ENCODE measurements around the gene ARSK. TPM values are rescaled to one million over a fixed set of nuclear protein-coding genes. Genes with fewer than 3 reads are reported as not detected.

ARSK gene
- total and polyA plus RNA-seq, 2 of the 4 experiments (the other 2 are of a cell fraction), result 15.1 to 22.0 TPM

- TF ChIP-seq, protein P1, sequence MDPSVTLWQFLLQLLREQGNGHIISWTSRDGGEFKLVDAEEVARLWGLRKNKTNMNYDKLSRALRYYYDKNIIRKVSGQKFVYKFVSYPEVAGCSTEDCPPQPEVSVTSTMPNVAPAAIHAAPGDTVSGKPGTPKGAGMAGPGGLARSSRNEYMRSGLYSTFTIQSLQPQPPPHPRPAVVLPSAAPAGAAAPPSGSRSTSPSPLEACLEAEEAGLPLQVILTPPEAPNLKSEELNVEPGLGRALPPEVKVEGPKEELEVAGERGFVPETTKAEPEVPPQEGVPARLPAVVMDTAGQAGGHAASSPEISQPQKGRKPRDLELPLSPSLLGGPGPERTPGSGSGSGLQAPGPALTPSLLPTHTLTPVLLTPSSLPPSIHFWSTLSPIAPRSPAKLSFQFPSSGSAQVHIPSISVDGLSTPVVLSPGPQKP (IDR thresholded peaks at IDR 0.05; ENCODE audit: borderline replicate concordance, low read depth, low read length), result no peak
- TF ChIP-seq MXI1 (IDR thresholded peaks at IDR 0.05; ENCODE audit: borderline replicate concordance, low read depth, low read length) (no peak), RFX5 (IDR thresholded peaks at IDR 0.05; ENCODE audit: low read depth, low read length) (no peak), RAD21 (IDR thresholded peaks at IDR 0.05; ENCODE audit: low read length) (no peak)
Observed at GRCh38 chr5:95518417-95518816, 36.5 kb upstream of the ARSK start (continued).

- Histone ChIP-seq H3K23ac (ENCODE audit: low read depth, low read length) (no peak overlapping the region), H4K91ac (ENCODE audit: insufficient read depth, low read depth, low read length) (no peak overlapping the region), H3K4me3 (ENCODE audit: insufficient read depth, low read depth, low read length) (no peak overlapping the region), H3K4me1 (ENCODE audit: control insufficient read depth, insufficient read depth, low read length) (no peaks in the 10 kb centered on the region), H3K79me1 (ENCODE audit: low read depth in 1 of 2, low read length in 2 of 2) (peaks cover 0 to 3% of the 10 kb centered on the region in 2 experiments; a peak in 2 of 4 replicates), H3K9ac (ENCODE audit: low read depth, low read length) (no peak overlapping the region), H2AK5ac (ENCODE audit: low read depth, low read length) (no peak overlapping the region), H3K56ac (ENCODE audit: extremely low read depth, insufficient read depth, low read length) (no peak overlapping the region), H3K36me3 (ENCODE audit: control insufficient read depth, insufficient read depth, low read length) (peaks cover 14% of the 10 kb centered on the region), H3K9me3 (ENCODE audit: control insufficient read depth, insufficient read depth, low read length) (no peaks in the 10 kb centered on the region), H4K5ac (ENCODE audit: low read depth, low read length) (no peak overlapping the region), H4K8ac (ENCODE audit: low read depth in 2 of 2, low read length in 2 of 2) (no peak overlapping the region), H3K9me1 (ENCODE audit: insufficient read depth, low read length) (no peaks in the 10 kb centered on the region; the same call in 1 of the 2 replicates), H2BK15ac (ENCODE audit: low read depth, low read length) (no peak overlapping the region), H3K18ac (ENCODE audit: low read depth, low read length) (no peak overlapping the region), H2BK20ac (ENCODE audit: low read depth, low read length) (no peak overlapping the region), H3K4me2 (ENCODE audit: low read depth, low read length) (no peak overlapping the region), H3K14ac (replicated peaks; ENCODE audit: low read depth, low read length) (no peak overlapping the region), H3K27me3 (ENCODE audit: control insufficient read depth, insufficient read depth, low read length) (no peaks in the 10 kb centered on the region), H3K27ac (ENCODE audit: insufficient read depth, low read length) (no peak overlapping the region), H3K4ac (ENCODE audit: low read depth, low read length) (no peak overlapping the region), H2AFZ (replicated peaks; ENCODE audit: low read length, poor library complexity) (no peak overlapping the region), H2BK5ac (ENCODE audit: low read depth, low read length, poor library complexity, severe bottlenecking) (no peak overlapping the region), H2BK120ac (ENCODE audit: low read depth, low read length) (no peak overlapping the region), H2AK9ac (replicated peaks; ENCODE audit: low read depth, low read length, poor library complexity) (no peak overlapping the region), H4K20me1 (ENCODE audit: insufficient read depth, low read length) (no peaks in the 10 kb centered on the region)
- ATAC-seq (ENCODE audit: low read depth), result no peak
- in situ Hi-C loops (cut with MboI; ENCODE audit: low sequenced_read_pairs), result no loop called here
- no TSS peak for BruUV-seq (replicated peaks)
- WGBS, 2 experiments (ENCODE audit: extremely low coverage in 2 of 2, insufficient read length in 1 of 2), result no CpG with 5 or more reads among the region's 1 CpG
- CTCF ChIA-PET, result interaction anchor here (0.8 kb wide), 1 partner anchor 10 kb away, joined by 3 read pairs; no protein-coding TSS in a partner anchor
- TF ChIP-seq MAFK (IDR thresholded peaks at IDR 0.05; ENCODE audit: low read depth, low read length), result no peak
- TF ChIP-seq, protein P2, sequence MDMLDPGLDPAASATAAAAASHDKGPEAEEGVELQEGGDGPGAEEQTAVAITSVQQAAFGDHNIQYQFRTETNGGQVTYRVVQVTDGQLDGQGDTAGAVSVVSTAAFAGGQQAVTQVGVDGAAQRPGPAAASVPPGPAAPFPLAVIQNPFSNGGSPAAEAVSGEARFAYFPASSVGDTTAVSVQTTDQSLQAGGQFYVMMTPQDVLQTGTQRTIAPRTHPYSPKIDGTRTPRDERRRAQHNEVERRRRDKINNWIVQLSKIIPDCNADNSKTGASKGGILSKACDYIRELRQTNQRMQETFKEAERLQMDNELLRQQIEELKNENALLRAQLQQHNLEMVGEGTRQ (IDR thresholded peaks at IDR 0.05; ENCODE audit: low read depth, low read length), result no peak
- no peak for TF ChIP-seq POLR2A (IDR thresholded peaks at IDR 0.05; ENCODE audit: low read depth, low read length)
- TF ChIP-seq RCOR1 (IDR thresholded peaks at IDR 0.05; ENCODE audit: insufficient replicate concordance, low read length), result no peak
- TF ChIP-seq FOS (IDR thresholded peaks at IDR 0.05; ENCODE audit: low read depth, low read length), result no peak
- TF ChIP-seq CHD1 (IDR thresholded peaks at IDR 0.05; ENCODE audit: low read depth, low read length), result no peak
- no peak for TF ChIP-seq MXI1 (IDR thresholded peaks at IDR 0.05; ENCODE audit: borderline replicate concordance, low read depth, low read length)
- TF ChIP-seq RAD21 (IDR thresholded peaks at IDR 0.05; ENCODE audit: low read length), result no peak
- TF ChIP-seq BHLHE40 (IDR thresholded peaks at IDR 0.05; ENCODE audit: low read depth, low read length), result no peak
- dilution Hi-C loops (cut with HindIII; ENCODE audit: low sequenced_read_pairs, unreplicated experiment), result no loop called here
- POLR2A ChIA-PET (ENCODE audit: unreplicated experiment), result no interaction called here
- intact Hi-C loops (cut with micrococcal nuclease), result no loop called here
- no peak for DNase-seq
Observed at GRCh38 chr5:95519151-95519550, 35.8 kb upstream of the ARSK start.
